ENCODE data around the gene ARHGAP32.

Gene ARHGAP32

GRCh38 chr11:128916681-128917080 lies 275.4 kb downstream of the ARHGAP32 start:
- no peak overlapping the region for H3K4me2 ChIP-seq (ENCODE audit: low read length)
- H3K9me3 ChIP-seq (ENCODE audit: control insufficient read depth, insufficient read depth, low read length): no peaks in the 10 kb centered on the region
- no peaks in the 10 kb centered on the region for H3K36me3 ChIP-seq (ENCODE audit: control insufficient read depth, low read length)
- no peaks in the 10 kb centered on the region for H4K20me1 ChIP-seq (ENCODE audit: control insufficient read depth, insufficient read depth, low read depth, low read length)
- H3K9me2 ChIP-seq (replicated peaks; ENCODE audit: control insufficient read depth, low read length): no peaks in the 10 kb centered on the region
- 0 out of 2 replicates have a peak, but pooled peaks cover 3% of the 10 kb centered on the region for H3K27me3 ChIP-seq (ENCODE audit: control insufficient read depth, low read length)
- no peak overlapping the region for H3K27ac ChIP-seq (ENCODE audit: low read depth, low read length)
- no peaks in the 10 kb centered on the region for H3F3A ChIP-seq (ENCODE audit: control insufficient read depth, insufficient read depth)
- no peak overlapping the region for H3K4me3 ChIP-seq (ENCODE audit: low read length)
- H3K79me2 ChIP-seq (ENCODE audit: control insufficient read depth, low read length): no peaks in the 10 kb centered on the region
- H3K4me1 ChIP-seq (ENCODE audit: control insufficient read depth, low read length): no peaks in the 10 kb centered on the region
- TF ChIP-seq CTCF (IDR thresholded peaks at IDR 0.05; ENCODE audit: low read depth, low read length, poor library complexity, severe bottlenecking): no peak
- no peak for TF ChIP-seq EZH2phosphoT487 (IDR thresholded peaks at IDR 0.05; ENCODE audit: borderline replicate concordance, low read length)

DNA sequence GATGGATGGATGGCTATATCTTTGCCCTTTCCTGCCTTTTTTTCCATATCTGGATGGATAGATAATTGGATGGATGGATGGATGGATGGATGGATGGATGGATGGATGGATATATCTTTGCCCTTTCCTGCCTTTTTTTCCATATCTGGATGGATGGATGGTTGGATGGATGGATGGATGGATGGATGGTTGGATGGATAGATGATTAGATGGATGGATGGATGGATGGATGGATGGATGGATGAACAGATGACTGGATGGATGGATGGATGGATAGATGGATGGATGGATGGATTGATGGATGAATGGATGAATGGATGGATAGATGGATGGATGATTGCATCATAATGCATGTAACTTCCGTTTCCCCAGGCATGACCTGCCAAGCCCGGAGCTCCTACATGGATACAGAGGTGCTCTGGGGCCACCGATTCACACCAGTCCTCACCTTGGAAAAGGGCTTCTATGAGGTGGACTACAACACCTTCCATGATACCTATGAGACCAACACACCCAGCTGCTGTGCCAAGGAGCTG lies 276.0 kb downstream of the ARHGAP32 start:
- Histone ChIP-seq H3K9me2 (replicated peaks; ENCODE audit: control insufficient read depth, low read length) (no peaks in the 10 kb centered on the region), H3K27ac (ENCODE audit: low read depth, low read length) (no peak overlapping the region), H3F3A (ENCODE audit: control insufficient read depth, insufficient read depth) (no peaks in the 10 kb centered on the region), H3K36me3 (ENCODE audit: control insufficient read depth, low read length) (no peaks in the 10 kb centered on the region), H3K79me2 (ENCODE audit: control insufficient read depth, low read length) (no peaks in the 10 kb centered on the region), H3K27me3 (ENCODE audit: control insufficient read depth, low read length) (0 out of 2 replicates have a peak, but pooled peaks cover 3% of the 10 kb centered on the region), H3K4me1 (ENCODE audit: control insufficient read depth, low read length) (no peaks in the 10 kb centered on the region), H3K9me3 (ENCODE audit: control insufficient read depth, insufficient read depth, low read length) (no peaks in the 10 kb centered on the region), H3K4me3 (ENCODE audit: low read length) (no peak overlapping the region), H3K4me2 (ENCODE audit: low read length) (no peak overlapping the region), H4K20me1 (ENCODE audit: control insufficient read depth, insufficient read depth, low read depth, low read length) (no peaks in the 10 kb centered on the region)
- TF ChIP-seq EZH2phosphoT487 (IDR thresholded peaks at IDR 0.05; ENCODE audit: borderline replicate concordance, low read length) (no peak), CTCF (IDR thresholded peaks at IDR 0.05; ENCODE audit: low read depth, low read length, poor library complexity, severe bottlenecking) (no peak)

GRCh38 chr11:128915149-128915521 lies 277.0 kb downstream of the ARHGAP32 start:
- no peaks in the 10 kb centered on the region for H3K79me2 ChIP-seq (ENCODE audit: control insufficient read depth, low read length)
- no peaks in the 10 kb centered on the region for H4K20me1 ChIP-seq (ENCODE audit: control insufficient read depth, insufficient read depth, low read depth, low read length)
- no peaks in the 10 kb centered on the region for H3F3A ChIP-seq (ENCODE audit: control insufficient read depth, insufficient read depth)
- 0 out of 2 replicates have a peak, but pooled peaks cover 7% of the 10 kb centered on the region for H3K27me3 ChIP-seq (ENCODE audit: control insufficient read depth, low read length)
- no peaks in the 10 kb centered on the region for H3K9me2 ChIP-seq (replicated peaks; ENCODE audit: control insufficient read depth, low read length)
- H3K4me3 ChIP-seq (ENCODE audit: low read length): no peak overlapping the region
- H3K27ac ChIP-seq (ENCODE audit: low read depth, low read length): no peak overlapping the region
- H3K4me2 ChIP-seq (ENCODE audit: low read length): no peak overlapping the region
- H3K36me3 ChIP-seq (ENCODE audit: control insufficient read depth, low read length): no peaks in the 10 kb centered on the region
- no peaks in the 10 kb centered on the region for H3K9me3 ChIP-seq (ENCODE audit: control insufficient read depth, insufficient read depth, low read length)
- no peak for TF ChIP-seq EZH2phosphoT487 (IDR thresholded peaks at IDR 0.05; ENCODE audit: borderline replicate concordance, low read length)
- TF ChIP-seq CTCF (IDR thresholded peaks at IDR 0.05; ENCODE audit: low read depth, low read length, poor library complexity, severe bottlenecking): no peak
- no peaks in the 10 kb centered on the region for H3K4me1 ChIP-seq (ENCODE audit: control insufficient read depth, low read length)

Data from DOHH2 (cell line).